Vagina (tissue), 2 donors: ENCODE measurements around the gene MYRF. TPM values are rescaled to one million over a fixed set of nuclear protein-coding genes. Genes with fewer than 3 reads are reported as not detected.

Experiments used
- DNase-seq, 2 donors: peaks; one replicate each; pipeline ENCODE4 v3.0.0-alpha.2; 2017; ENCODE audit errors: extremely low spot score in 2 of 2
- H3K27ac ChIP-seq: fragments of 200-600 bp; sonication (generic); one replicate; pipeline ENCODE4 v1.5.1; 2019
- H3K27me3 ChIP-seq: fragments of 200-600 bp; sonication (generic); one replicate; pipeline ENCODE4 v1.5.1; 2019
- H3K36me3 ChIP-seq, 2 donors: fragments of 200-600 bp; sonication (generic); one replicate each; pipeline ENCODE4 v1.5.1; 2017 to 2019
- H3K4me1 ChIP-seq: fragments of 200-600 bp; sonication (generic); one replicate; pipeline ENCODE4 v1.5.1; 2019
- H3K4me3 ChIP-seq, 2 donors: fragments of 200-600 bp; sonication (generic); 1 replicate in 1 of 2; 2 replicates in 1 of 2; pipeline ENCODE4 v1.5.1; 2016 to 2019
- H3K9me3 ChIP-seq: fragments of 200-600 bp; sonication (generic); one replicate; pipeline ENCODE4 v1.5.1; 2019
- CTCF ChIP-seq, 3 experiments: fragments of 450-650 bp in 2 of 3; fragments of 200-600 bp in 1 of 3; sonication (generic) in 1 of 3; IDR thresholded peaks; one replicate each; pipeline ENCODE4 v1.5.1; 2017 to 2019; ENCODE audit warnings: antibody characterized with exemption in 3 of 3, mild to moderate bottlenecking in 2 of 3, moderate library complexity in 2 of 3
- POLR2A ChIP-seq, 2 donors: fragments of 450-650 bp; IDR thresholded peaks; one replicate each; pipeline ENCODE4 v1.6.1; 2017; ENCODE audit warnings: antibody characterized with exemption in 2 of 2, mild to moderate bottlenecking in 2 of 2, moderate library complexity in 2 of 2
- POLR2AphosphoS5 ChIP-seq, 2 donors: sonication (generic); formaldehyde crosslinking; IDR thresholded peaks; one replicate each; pipeline ENCODE4 v1.9.0; 2017; ENCODE audit warnings: antibody characterized with exemption in 2 of 2, mild to moderate bottlenecking in 2 of 2, low read depth in 1 of 2; ENCODE audit not compliant: insufficient read depth in 1 of 2
- intact Hi-C: fragments of 100-400 bp; cut with DNase I; formaldehyde crosslinking; loops from one replicate; pipeline ENCODE4 v1.15.1; 2023
- total RNA-seq: library from RNA; depleted of rRNA; stranded (reverse); fragments of >200 nt; gene quantifications from one replicate; pipeline ENCODE4 v1.2.3, GENCODE V29; 2016

The MYRF gene
- total RNA-seq, 1 donor from 2014 or later, result 0.25 TPM

DNA sequence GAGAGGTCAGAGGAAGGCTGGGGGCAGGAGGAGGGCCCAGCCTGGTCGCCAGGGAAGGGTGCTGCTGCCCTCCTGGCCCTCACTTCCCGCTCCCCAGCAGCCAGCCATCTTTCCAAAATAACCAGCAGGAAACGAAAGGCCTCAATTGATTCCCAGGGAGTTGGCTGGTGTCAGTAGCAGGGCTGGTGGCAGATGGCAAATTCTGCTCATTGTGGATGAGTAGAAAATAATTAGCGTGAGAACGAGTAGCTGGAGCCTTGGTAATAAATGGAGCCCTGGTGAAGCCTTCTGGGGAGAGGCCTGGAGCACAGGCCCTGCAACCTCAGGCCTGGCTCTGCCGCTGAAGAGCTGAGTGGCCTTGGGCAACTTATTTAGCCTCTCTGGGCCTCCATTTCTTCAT lies 40.9 kb upstream of the MYRF start:
- no peak for TF ChIP-seq CTCF (IDR thresholded peaks at IDR 0.05)
- TF ChIP-seq POLR2AphosphoS5 (IDR thresholded peaks at IDR 0.05; ENCODE audit: insufficient read depth in 1 of 2, low read depth in 1 of 2), result no peak
- no peak for TF ChIP-seq POLR2A (IDR thresholded peaks at IDR 0.05)
- H3K27me3 ChIP-seq, result no peaks in the 10 kb centered on the region
- intact Hi-C loops, result no loop called here
- no peak overlapping the region for H3K27ac ChIP-seq
- no peak for DNase-seq
- H3K4me3 ChIP-seq, result no peak overlapping the region
- no peaks in the 10 kb centered on the region for H3K36me3 ChIP-seq
- no peaks in the 10 kb centered on the region for H3K4me1 ChIP-seq
- no peaks in the 10 kb centered on the region for H3K9me3 ChIP-seq

DNA sequence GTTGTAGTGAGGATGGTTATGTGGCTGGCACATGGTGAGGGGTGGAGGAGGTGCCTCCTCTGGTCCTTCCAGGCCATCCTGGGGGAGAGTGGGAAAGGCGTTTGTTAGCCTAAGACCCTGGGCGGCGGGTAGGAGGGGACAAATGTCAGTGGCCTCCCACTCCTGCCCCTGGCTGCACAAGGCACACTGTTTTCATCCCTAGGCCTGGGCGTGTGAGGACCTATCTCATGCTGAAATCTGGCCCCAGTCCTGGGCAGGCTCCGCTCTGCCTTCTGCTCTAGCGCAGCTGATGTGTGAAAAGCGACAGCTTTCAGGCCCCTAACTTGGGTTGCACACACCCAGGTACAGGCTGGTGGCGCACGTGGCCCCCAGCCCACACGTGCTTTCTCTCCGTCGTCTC lies 40.1 kb upstream of the MYRF start:
- no peak for DNase-seq
- Histone ChIP-seq H3K27ac (no peak overlapping the region), H3K9me3 (no peaks in the 10 kb centered on the region), H3K4me3 (no peak overlapping the region), H3K27me3 (no peaks in the 10 kb centered on the region), H3K36me3 (no peaks in the 10 kb centered on the region), H3K4me1 (no peaks in the 10 kb centered on the region)
- intact Hi-C loops, result no loop called here
- no peak for TF ChIP-seq POLR2A (IDR thresholded peaks at IDR 0.05)
- TF ChIP-seq CTCF (IDR thresholded peaks at IDR 0.05), result no peak
- no peak for TF ChIP-seq POLR2AphosphoS5 (IDR thresholded peaks at IDR 0.05; ENCODE audit: insufficient read depth in 1 of 2, low read depth in 1 of 2)

DNA sequence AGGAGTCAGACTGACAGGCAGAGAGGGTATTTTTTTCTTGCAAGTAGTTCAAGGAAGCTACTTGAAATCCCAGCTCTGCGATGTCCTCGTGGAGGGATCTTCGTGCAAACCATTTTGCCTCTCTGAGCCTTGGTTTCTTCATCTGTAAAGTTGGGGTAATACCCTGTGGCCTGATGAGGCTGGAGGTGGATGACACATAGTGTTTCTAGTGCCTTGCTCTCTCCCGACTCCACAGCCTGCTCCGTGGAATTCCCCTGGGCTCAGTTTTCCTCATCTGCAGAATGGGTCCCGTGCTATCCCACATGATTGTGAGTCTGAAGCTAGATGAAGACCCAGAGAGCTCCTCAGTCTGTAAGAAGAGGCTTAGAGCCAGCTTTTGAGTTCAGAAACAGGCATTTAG lies 39.6 kb upstream of the MYRF start:
- Histone ChIP-seq H3K4me3 (no peak overlapping the region), H3K4me1 (peaks cover 4% of the 10 kb centered on the region), H3K27me3 (no peaks in the 10 kb centered on the region), H3K27ac (no peak overlapping the region), H3K9me3 (no peaks in the 10 kb centered on the region), H3K36me3 (no peaks in the 10 kb centered on the region)
- DNase-seq, result no peak
- TF ChIP-seq POLR2AphosphoS5 (IDR thresholded peaks at IDR 0.05; ENCODE audit: insufficient read depth in 1 of 2, low read depth in 1 of 2) (no peak), CTCF (IDR thresholded peaks at IDR 0.05) (no peak), POLR2A (IDR thresholded peaks at IDR 0.05) (no peak)
- intact Hi-C loops, result no loop called here

DNA sequence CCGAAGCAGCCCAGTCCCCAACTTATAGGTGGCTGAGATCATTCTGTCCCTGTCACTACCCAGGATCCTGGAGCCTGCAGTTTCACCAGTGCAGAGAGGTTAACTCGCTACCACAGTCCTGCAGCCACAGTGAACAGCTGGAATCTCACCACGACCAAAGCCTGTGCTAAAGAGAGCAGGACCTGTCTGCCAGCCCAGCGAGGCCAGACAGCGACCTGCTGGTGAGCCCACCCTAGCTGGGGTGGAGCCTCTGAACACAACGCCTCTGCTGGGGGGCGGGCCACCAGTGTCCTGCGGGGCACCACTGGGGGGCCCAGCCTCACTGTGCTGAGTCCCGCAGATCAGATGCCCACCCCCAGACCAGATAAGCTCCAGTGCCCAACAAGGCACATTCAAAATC lies 39.0 kb upstream of the MYRF start:
- Histone ChIP-seq H3K4me3 (no peak overlapping the region), H3K9me3 (no peaks in the 10 kb centered on the region), H3K27me3 (no peaks in the 10 kb centered on the region), H3K27ac (no peak overlapping the region), H3K36me3 (no peaks in the 10 kb centered on the region), H3K4me1 (peaks cover 8% of the 10 kb centered on the region)
- no peak for DNase-seq
- intact Hi-C loops, result no loop called here
- no peak for TF ChIP-seq POLR2AphosphoS5 (IDR thresholded peaks at IDR 0.05; ENCODE audit: insufficient read depth in 1 of 2, low read depth in 1 of 2)

DNA sequence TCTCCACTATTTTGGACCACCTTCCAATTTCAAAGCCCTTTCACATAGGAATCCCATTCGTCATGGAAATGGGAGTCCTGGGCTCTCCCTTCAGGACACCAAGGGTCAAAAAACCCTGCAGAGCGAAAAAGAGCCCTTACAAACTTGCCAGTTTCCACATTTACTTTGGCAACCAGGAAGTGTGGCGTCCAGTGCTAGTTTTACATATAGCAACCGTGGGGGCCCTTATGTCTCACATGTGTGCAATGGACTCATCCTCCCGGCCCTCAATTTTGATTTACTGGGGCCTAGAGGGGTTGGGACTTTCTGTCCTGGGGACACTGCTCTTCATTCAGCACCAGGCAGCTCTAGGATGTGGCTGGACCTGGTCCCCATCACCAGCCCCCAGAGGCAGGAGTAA lies 38.5 kb upstream of the MYRF start:
- no peak for TF ChIP-seq CTCF (IDR thresholded peaks at IDR 0.05)
- no peak for TF ChIP-seq POLR2A (IDR thresholded peaks at IDR 0.05)
- no peak for TF ChIP-seq POLR2AphosphoS5 (IDR thresholded peaks at IDR 0.05; ENCODE audit: insufficient read depth in 1 of 2, low read depth in 1 of 2)
- peaks cover 13% of the 10 kb centered on the region for H3K4me1 ChIP-seq
- intact Hi-C loops, result no loop called here

GRCh38 chr11:61714316-61714715 lies 38.1 kb upstream of the MYRF start:
- TF ChIP-seq POLR2AphosphoS5 (IDR thresholded peaks at IDR 0.05; ENCODE audit: insufficient read depth in 1 of 2, low read depth in 1 of 2) (no peak), POLR2A (IDR thresholded peaks at IDR 0.05) (no peak), CTCF (IDR thresholded peaks at IDR 0.05) (no peak)
- Histone ChIP-seq H3K9me3 (no peaks in the 10 kb centered on the region), H3K4me3 (no peak overlapping the region), H3K36me3 (no peaks in the 10 kb centered on the region), H3K27me3 (no peaks in the 10 kb centered on the region), H3K27ac (no peak overlapping the region), H3K4me1 (peaks cover 16% of the 10 kb centered on the region)
- DNase-seq, result no peak
- intact Hi-C loops, result no loop called here

More for the DNA sequence above, 38.5 kb upstream of the MYRF start:
- H3K9me3 ChIP-seq, result no peaks in the 10 kb centered on the region
- H3K4me3 ChIP-seq, result no peak overlapping the region
- H3K36me3 ChIP-seq, result no peaks in the 10 kb centered on the region
- DNase-seq, result no peak
- H3K27me3 ChIP-seq, result no peaks in the 10 kb centered on the region
- no peak overlapping the region for H3K27ac ChIP-seq
